KMS-11 (cell line): Measurements from ENCODE around the gene SLC38A9.

Source experiments
- H2AFZ ChIP-seq: fragments of 200-600 bp; sonication (generic); 2 replicates; pipeline ENCODE4 v1.6.1; 2016; ENCODE audit warnings: antibody characterized with exemption, mixed run types, low read depth
- H3K27ac ChIP-seq: fragments of 200-600 bp; sonication (generic); 2 replicates; pipeline ENCODE4 v1.6.1; 2016; ENCODE audit warnings: mild to moderate bottlenecking, mixed run types
- H3K27me3 ChIP-seq: fragments of 200-600 bp; sonication (generic); 2 replicates; pipeline ENCODE4 v1.6.1; 2017; ENCODE audit warnings: mild to moderate bottlenecking, low read depth, mixed run types, moderate library complexity; ENCODE audit not compliant: insufficient read depth
- H3K36me3 ChIP-seq: fragments of 200-600 bp; sonication (generic); 2 replicates; pipeline ENCODE4 v1.6.1; 2017; ENCODE audit warnings: mild to moderate bottlenecking, mixed run types; ENCODE audit not compliant: insufficient read depth
- H3K4me1 ChIP-seq: fragments of 200-600 bp; sonication (generic); 2 replicates; pipeline ENCODE4 v1.6.1; 2016; ENCODE audit warnings: mild to moderate bottlenecking, low read depth, mixed run types; ENCODE audit not compliant: poor library complexity, severe bottlenecking
- H3K4me2 ChIP-seq: fragments of 200-600 bp; sonication (generic); 2 replicates; pipeline ENCODE4 v1.7.0; 2016; ENCODE audit warnings: mild to moderate bottlenecking, mixed run types
- H3K4me3 ChIP-seq: fragments of 200-600 bp; sonication (generic); IDR thresholded peaks from 2 replicates; pipeline ENCODE4 v1.6.1; 2017; ENCODE audit warnings: low read depth, low read length, mixed read lengths; ENCODE audit not compliant: insufficient read depth
- H3K79me2 ChIP-seq: fragments of 200-600 bp; sonication (generic); 2 replicates; pipeline ENCODE4 v1.6.1; 2016; ENCODE audit warnings: low read depth, mixed run types; ENCODE audit not compliant: insufficient read depth
- H3K9ac ChIP-seq: fragments of 200-600 bp; sonication (generic); 2 replicates; pipeline ENCODE4 v1.6.1; 2016; ENCODE audit warnings: mild to moderate bottlenecking, mixed run types
- H4K20me1 ChIP-seq: fragments of 200-600 bp; sonication (generic); 2 replicates; pipeline ENCODE4 v1.6.1; 2016; ENCODE audit warnings: mild to moderate bottlenecking, mixed run types; ENCODE audit not compliant: insufficient read depth
- TF ChIP-seq, protein P1 (sequence below): fragments of 200-600 bp; sonication (generic); conservative IDR thresholded peaks from 2 replicates; pipeline ENCODE4 v1.6.1; 2017; ENCODE audit warnings: low read depth, mild to moderate bottlenecking, antibody characterized with exemption, low read length, moderate library complexity, mixed read lengths

SLC38A9 gene

GRCh38 chr5:55636683-55637082, 75.4 kb downstream of the SLC38A9 start:
- no peaks in the 10 kb centered on the region for H3K79me2 ChIP-seq
- H3K4me2 ChIP-seq: no peak overlapping the region
- H3K4me3 ChIP-seq: no peak overlapping the region
- no peak overlapping the region for H2AFZ ChIP-seq
- no peaks in the 10 kb centered on the region for H4K20me1 ChIP-seq
- no peak overlapping the region for H3K27ac ChIP-seq
- no peaks in the 10 kb centered on the region for H3K27me3 ChIP-seq
- H3K36me3 ChIP-seq: no peaks in the 10 kb centered on the region
- H3K9ac ChIP-seq: no peak overlapping the region
- H3K4me1 ChIP-seq: peaks cover 49% of the 10 kb centered on the region
- TF ChIP-seq, protein P1, sequence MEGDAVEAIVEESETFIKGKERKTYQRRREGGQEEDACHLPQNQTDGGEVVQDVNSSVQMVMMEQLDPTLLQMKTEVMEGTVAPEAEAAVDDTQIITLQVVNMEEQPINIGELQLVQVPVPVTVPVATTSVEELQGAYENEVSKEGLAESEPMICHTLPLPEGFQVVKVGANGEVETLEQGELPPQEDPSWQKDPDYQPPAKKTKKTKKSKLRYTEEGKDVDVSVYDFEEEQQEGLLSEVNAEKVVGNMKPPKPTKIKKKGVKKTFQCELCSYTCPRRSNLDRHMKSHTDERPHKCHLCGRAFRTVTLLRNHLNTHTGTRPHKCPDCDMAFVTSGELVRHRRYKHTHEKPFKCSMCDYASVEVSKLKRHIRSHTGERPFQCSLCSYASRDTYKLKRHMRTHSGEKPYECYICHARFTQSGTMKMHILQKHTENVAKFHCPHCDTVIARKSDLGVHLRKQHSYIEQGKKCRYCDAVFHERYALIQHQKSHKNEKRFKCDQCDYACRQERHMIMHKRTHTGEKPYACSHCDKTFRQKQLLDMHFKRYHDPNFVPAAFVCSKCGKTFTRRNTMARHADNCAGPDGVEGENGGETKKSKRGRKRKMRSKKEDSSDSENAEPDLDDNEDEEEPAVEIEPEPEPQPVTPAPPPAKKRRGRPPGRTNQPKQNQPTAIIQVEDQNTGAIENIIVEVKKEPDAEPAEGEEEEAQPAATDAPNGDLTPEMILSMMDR: no peak

DNA sequence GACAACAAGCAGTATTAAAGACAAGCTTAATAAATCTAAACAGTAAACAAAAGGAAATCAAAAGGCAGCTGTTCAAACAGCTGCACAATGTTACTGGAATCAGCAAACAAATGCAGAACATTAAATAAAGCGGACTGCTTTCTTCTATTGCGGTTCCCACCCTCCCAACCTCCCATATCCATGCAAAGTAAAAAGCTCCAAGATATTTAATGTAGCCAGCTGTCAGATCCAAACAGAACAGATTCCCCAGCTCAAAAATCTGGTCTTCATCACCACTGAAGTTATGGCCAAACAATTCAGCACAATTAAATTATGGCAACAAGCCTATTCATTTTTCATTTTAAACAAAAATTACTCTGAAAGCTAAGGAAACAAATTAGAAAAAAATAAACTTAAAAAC, 75.9 kb downstream of the SLC38A9 start:
- Histone ChIP-seq H3K27me3 (no peaks in the 10 kb centered on the region), H4K20me1 (no peaks in the 10 kb centered on the region), H3K4me3 (no peak overlapping the region), H3K27ac (no peak overlapping the region), H2AFZ (no peak overlapping the region), H3K36me3 (no peaks in the 10 kb centered on the region), H3K79me2 (no peaks in the 10 kb centered on the region), H3K4me1 (peaks cover 53% of the 10 kb centered on the region), H3K4me2 (no peak overlapping the region), H3K9ac (no peak overlapping the region)
- TF ChIP-seq, protein P1: no peak

DNA sequence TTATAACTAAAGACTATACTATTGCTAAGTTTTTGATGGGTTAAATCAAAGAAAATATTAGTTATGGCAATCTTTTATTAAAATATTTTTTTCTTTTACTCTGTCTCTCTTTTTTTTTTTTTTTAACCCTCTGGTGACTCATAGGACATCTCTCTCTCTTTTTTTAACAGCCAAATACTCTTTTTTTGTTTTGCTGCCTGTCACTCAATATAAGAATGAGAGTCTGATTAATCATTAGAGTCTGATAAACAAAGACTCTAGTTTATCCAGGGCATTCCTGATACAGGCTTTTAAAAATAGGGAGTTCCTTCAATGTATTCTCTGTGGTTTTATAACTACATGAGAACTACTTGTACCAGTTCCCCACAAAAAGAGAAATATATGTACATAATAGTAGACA, 77.3 kb downstream of the SLC38A9 start:
- no peaks in the 10 kb centered on the region for H3K27me3 ChIP-seq
- peaks cover 53% of the 10 kb centered on the region for H3K4me1 ChIP-seq
- no peak overlapping the region for H2AFZ ChIP-seq
- no peaks in the 10 kb centered on the region for H3K79me2 ChIP-seq
- no peaks in the 10 kb centered on the region for H4K20me1 ChIP-seq
- peak overlapping the region; percentile 94 for H3K4me2 ChIP-seq
- TF ChIP-seq, protein P1: no peak
- no peaks in the 10 kb centered on the region for H3K36me3 ChIP-seq
- no peak overlapping the region for H3K9ac ChIP-seq
- no peak overlapping the region for H3K27ac ChIP-seq
- H3K4me3 ChIP-seq: no peak overlapping the region

DNA sequence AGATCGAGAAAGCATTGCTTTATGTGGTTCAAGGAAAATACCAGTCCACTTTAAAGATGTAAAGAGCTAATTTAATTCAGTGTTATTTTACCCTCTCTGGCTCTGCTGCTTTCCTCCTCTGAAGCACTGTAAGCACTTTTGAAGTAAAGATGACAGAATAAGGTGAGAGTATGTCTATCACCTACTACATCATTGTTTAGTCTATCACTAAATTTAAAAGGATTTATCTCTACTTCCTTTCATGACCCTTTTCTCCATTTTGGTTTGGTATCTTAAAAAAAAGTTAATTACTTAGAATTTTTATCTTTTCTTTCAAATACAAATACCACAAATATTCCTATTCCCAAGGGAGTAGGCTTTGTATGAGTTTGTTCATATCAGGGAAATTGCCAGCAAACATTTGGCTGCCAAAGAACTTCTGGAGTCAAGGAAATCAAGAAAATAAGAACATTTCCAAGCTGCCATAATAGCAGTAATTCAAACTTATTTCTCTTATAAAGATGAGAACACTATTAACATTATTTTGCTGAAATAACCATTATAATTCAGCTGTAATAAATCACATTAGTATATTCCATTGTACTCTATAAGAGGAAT, 77.8 kb downstream of the SLC38A9 start:
- Histone ChIP-seq H3K36me3 (no peaks in the 10 kb centered on the region), H2AFZ (no peak overlapping the region), H4K20me1 (no peaks in the 10 kb centered on the region), H3K27me3 (no peaks in the 10 kb centered on the region), H3K27ac (peak overlapping the region; percentile 59), H3K4me3 (no peak overlapping the region), H3K4me1 (peaks cover 53% of the 10 kb centered on the region), H3K4me2 (peak overlapping the region; percentile 94), H3K9ac (no peak overlapping the region), H3K79me2 (no peaks in the 10 kb centered on the region)
- TF ChIP-seq, protein P1: no peak
